Measurements from ENCODE around the gene DNASE1L1.
"Not testable (repeated sequence)": the region's sequence is repeated elsewhere in the genome, so short reads cannot be mapped to it uniquely, and the experiment has no call there.

DNASE1L1 gene

DNA sequence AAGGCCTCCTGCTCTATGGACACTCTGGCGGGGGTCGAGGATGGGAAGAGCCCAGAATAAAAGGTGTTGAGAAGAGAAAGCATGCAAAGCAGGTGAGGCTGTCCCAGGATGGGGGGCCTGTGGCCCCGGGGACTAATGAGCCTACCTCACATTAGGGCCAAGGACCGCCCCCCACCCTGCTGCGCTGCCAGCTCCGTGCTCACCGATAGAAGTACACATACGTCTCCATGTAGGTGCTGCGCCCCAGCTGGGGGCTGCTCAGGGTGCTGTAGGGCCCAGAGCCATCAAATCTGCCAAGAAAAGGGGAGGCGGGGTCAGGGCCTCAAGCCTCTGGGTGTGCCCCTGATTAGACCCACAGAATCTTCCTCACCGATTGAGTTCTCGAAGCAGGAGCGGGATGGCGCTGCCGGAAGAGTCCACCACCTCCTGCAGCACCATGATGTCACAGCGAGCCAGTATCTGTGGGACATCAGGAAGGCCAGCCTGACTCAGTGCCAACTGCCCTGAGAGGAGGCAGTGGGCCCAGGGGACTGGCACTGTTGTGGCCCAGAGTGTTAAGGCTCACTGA, 4.3 kb downstream of the DNASE1L1 start:
- no peak for TF ChIP-seq CTCF (IDR thresholded peaks at IDR 0.05; ENCODE audit: low read length, missing control alignments)
- no peak for DNase-seq (ENCODE audit: low read depth)
- no peak overlapping the region for H3K4me3 ChIP-seq (replicated peaks; ENCODE audit: low read depth, low read length)

DNA sequence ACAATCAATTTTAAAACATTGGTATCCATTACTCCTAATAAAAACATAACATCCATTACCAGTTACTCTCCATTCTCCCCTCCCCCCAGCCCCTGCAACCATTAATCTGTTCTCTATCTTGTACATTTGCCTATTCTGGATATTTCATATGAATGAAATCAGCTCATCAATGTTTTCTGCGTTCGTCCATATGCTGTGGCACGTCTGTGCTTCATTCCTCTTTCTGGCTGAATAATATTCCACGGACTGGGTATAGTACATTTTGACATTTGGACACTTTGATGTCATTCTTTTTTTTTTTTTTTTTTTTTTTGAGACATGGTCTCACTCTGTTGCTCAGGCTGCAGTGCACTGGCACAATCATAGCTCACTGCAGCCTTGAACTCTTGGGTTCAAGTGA, 5.2 kb downstream of the DNASE1L1 start:
- no peak overlapping the region for H3K4me3 ChIP-seq (replicated peaks; ENCODE audit: low read depth, low read length)
- TF ChIP-seq CTCF (IDR thresholded peaks at IDR 0.05; ENCODE audit: low read length, missing control alignments), result no peak
- no peak for DNase-seq (ENCODE audit: low read depth)

- DNase-seq (ENCODE audit: low read depth), result no peak
- no peak overlapping the region for H3K4me3 ChIP-seq (replicated peaks; ENCODE audit: low read depth, low read length)
- TF ChIP-seq CTCF (IDR thresholded peaks at IDR 0.05; ENCODE audit: low read length, missing control alignments), result no peak
These were observed 5.9 kb downstream of the DNASE1L1 start for GRCh38 chrX:154403192-154403591.

DNA sequence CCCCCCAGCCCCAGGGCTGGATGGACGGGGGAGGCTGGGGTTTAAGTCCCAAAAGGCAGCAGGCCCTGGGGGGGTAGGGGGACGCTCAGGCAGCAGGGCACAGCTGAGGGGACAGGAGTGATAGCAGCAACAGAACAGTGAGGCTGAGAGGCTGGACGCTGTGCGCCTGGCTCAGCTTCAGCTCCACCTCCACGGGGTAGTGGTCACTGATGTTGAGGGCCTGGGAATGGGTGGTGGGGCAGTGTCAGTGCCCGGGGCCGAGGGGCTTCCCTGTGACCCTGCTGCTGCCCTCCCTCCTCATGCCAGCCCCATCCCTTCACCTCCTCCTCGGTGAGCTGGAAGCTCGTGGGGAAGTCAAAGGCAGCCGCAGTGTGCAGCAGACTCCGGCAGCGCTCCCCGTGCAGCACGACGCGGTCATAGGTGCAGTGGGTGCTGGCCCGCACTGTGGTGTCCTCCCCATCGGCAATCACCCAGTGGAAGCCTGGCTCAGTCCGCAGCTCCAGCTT, 6.4 kb downstream of the DNASE1L1 start:
- no peak for DNase-seq (ENCODE audit: low read depth)
- H3K4me3 ChIP-seq (replicated peaks; ENCODE audit: low read depth, low read length), result no peak overlapping the region
- no peak for TF ChIP-seq CTCF (IDR thresholded peaks at IDR 0.05; ENCODE audit: low read length, missing control alignments)

DNA sequence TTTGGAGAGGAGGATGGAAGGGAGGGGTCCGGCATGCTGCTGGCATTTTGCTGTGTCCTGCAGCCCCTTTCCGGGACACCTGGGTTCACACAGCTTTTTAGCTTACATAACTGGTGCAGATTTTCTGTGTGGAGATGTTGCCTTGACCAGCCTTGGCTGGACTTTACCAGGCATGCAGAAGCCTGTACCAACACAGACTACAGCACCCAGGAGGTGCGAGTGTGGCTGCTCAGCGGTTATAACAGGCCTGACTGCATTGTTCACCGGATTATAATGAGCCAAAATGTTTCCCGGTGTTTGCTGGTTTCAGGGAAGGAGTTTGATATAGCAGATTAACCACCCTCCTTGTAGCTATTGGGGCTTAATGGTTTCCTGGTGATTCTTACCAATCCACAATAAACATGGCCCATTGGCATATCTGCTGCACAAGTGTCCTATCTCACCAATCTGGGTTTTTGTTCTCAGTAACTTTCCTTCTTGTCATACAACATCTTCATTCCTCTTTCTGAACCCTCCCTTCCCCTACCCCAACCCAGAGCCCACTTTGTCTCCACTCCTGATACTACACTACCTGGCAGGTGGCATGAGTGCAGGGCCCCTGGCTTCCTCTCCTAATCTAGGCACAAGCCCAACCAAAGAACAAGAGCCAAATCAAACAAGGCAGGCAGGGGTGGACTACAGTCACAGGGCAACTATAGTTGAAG, 7.0 kb downstream of the DNASE1L1 start:
- DNase-seq (ENCODE audit: low read depth), result no peak
- no peak overlapping the region for H3K4me3 ChIP-seq (replicated peaks; ENCODE audit: low read depth, low read length)
- no peak for TF ChIP-seq CTCF (IDR thresholded peaks at IDR 0.05; ENCODE audit: low read length, missing control alignments)

GRCh38 chrX:154401045-154401799, 7.8 kb downstream of the DNASE1L1 start:
- no peak for DNase-seq (ENCODE audit: low read depth)
- H3K4me3 ChIP-seq (replicated peaks; ENCODE audit: low read depth, low read length), result no peak overlapping the region
- no peak for TF ChIP-seq CTCF (IDR thresholded peaks at IDR 0.05; ENCODE audit: low read length, missing control alignments)

DNA sequence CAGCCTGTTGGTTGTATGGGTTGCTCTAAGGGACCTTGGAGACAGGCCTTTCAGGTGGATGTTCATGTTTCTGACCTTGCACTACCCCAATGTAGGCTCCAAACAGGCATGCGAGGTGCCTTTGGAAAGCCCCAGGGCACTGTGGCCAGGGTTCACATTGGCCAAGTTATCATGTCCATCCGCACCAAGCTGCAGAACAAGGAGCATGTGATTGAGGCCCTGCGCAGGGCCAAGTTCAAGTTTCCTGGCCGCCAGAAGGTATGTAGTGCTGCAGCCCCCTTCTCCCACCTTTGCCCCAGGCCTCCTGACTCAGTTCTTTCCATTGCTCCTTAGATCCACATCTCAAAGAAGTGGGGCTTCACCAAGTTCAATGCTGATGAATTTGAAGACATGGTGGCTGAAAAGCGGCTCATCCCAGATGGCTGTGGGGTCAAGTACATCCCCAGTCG, 8.7 kb downstream of the DNASE1L1 start:
- not testable (repeated sequence) for DNase-seq (ENCODE audit: low read depth)
- H3K4me3 ChIP-seq (replicated peaks; ENCODE audit: low read depth, low read length), result peak overlapping the region; percentile 91
